ENCODE measurements around the gene FMNL2.

FMNL2 gene

DNA sequence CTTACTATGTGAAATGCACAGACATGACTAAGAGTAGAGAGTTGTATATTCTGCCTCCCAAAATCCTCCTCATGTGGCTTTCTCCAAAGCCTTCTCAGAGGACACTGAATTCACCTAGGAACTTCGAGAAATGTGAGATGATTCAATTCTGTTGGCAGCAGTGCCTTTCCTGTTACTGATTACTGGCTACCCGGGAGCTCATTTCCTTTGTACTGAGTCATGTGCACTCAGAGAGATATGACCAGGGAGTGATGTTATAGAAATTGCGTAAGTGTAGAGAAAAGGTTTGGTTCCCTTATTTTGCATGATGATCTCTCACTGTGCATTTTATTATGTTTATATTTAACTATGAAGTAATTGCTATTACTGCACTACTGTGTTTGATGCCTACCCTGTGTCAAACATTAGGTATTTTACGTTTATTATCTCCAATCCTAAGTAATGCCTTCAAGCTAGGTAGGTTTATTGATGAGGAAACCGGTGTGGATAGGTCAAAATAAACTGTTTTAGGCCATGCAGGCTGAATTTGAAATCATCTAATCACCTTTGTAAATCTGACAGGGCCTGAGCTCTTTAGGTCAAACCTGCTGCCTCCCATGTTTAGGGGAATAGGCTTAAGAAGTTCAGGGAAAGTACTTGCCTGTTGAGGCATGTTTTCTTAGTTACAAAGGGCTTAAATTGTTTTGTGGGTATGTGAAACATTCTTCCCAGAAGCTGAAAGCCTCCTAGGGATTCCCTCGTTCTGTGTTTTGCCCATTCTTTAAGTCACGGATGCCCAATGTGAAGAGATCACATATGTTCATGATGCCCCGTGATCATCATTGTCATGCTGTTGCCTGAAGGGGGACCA lies 86.8 kb downstream of the FMNL2 start:
- in situ Hi-C loops (cut with MboI; ENCODE audit: low sequenced_read_pairs) = no loop called here

DNA sequence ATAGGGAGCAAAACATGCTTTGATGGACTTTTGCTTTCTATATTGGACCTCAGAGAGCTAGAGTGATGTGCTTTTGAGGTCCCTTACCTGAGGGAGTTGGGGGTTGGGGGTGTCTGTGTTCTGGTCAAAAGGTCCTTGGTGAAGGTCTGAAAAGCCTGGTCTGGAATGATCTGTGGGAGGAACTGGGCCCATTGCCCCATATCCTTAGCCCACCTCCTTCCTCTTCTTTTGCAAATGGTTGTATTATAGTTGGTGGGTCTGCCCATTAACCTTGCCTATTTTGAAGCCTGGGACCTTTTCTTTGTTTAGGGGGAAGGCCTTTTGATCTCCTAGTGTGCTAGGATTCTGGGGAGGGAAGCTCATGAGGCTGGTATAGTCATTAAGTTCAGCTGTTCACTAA lies 88.7 kb downstream of the FMNL2 start:
- in situ Hi-C loops (cut with MboI; ENCODE audit: low sequenced_read_pairs) = no loop called here

DNA sequence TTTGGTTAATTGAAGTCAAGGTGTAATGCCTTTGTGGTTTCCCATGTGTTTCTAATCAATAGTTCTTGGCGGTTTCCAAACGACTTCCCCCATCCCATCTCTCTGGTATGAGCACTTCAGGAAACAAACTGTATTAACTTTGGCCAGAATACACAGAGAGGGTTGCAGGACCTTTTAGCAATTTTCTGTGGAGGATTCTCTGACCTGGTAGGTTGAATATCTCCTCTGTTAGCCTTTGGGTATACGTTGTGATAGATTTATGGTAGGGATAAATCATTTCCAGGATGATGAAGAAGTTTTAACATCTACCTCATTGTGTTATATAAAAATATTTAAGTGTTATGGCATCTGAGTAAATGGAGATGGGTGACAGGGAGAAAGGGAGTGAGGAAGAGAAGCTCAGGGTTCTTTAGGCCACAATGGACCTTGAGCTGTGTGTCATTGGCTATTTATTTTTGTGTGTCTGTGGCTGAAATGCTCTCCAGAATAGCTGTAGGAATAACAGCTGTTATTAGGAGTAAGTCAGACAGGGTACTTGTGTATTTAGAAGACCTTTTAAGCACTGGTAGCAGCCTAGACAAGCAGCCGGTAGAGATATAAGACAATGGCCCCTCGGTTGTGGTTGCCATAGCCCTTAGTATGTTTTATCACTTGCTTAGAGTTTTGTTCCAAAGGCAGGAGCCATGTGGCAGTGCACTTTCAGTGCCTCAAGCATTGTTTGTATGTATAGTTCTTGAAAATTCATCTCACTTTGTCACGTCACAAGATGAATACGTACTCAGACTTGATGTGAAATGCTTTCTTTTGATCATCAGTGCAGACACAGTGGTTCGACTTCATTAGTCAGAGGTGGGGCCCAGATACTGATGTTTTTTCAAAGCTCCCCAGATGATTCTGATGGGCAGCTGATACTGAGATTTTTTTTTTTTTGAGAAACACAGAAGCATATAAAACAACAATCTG lies 91.1 kb downstream of the FMNL2 start:
- in situ Hi-C loops (cut with MboI; ENCODE audit: low sequenced_read_pairs) = no loop called here

DNA sequence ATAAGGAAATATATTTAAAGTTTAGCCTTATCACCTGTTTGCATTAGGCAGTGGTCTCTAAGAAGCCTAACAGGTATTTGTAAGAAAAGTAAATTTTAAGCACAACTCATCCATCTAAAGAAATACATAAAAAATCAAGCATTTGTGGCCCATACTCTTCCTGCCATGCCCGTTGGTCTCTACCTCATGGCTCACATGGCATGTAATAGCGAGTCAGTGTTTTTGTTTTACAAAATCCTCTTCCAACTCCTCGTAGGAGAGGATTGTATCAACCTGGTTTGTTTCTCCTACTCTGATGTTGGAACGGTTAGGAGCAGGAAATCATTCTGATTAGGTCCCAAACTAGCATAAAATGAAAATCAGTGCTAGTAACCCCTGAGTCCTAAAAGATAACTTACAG lies 91.8 kb downstream of the FMNL2 start:
- in situ Hi-C loops (cut with MboI; ENCODE audit: low sequenced_read_pairs) = no loop called here

DNA sequence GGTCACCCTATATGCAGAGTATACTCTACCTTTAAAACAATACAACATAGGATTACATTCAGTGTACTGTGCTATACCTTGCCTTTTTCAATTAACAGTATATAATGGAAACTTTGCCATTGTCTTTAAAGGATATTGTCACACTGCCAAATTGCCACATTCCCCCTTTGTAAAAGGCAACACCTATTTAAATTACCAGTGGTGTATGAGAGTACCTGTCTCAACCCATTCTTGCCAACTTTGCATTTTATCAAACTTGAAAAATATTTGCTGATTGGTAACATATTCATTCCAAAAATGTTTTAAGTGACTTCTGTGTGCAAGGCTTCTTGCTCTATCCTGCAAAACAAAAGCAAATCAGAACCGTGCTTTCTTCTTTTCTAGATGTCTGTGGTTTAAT lies 92.9 kb downstream of the FMNL2 start:
- in situ Hi-C loops (cut with MboI; ENCODE audit: low sequenced_read_pairs) = no loop called here

DNA sequence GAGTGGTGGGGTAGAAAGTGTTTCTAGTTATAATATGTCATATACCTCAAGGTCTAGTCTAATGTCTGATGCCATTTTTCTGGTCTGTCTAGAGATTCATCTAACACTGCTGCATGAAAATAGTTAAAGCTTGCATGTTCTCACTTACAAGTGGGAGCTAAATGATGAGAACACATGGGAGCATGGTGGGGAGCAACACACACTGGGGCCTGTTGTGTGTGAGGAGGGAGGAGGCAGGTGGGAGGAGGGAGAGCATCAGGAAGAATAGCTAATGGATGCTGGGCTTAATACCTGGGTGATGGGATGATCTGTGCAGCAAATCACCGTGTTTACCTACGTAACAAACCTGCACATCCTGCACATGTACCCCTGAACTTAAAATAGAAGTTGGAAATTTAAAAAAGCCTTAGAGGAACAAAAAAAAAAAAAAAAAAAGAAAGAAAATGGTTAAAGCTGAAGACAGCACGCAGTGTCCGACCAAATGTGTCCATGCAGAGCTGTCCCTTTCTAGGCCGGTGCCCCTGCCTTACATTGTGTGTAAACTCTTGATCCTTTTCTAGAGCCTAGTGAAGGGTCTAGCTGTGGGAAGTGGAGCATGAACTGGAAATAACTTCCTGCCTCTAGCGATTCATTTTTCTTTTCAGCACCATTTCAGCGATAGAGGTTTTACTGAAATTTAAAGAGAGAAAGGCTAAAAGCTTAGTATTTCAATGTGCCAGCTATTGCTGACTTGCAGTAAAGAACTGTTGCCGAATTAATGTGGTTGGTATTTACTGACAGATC lies 94.0 kb downstream of the FMNL2 start:
- in situ Hi-C loops (cut with MboI; ENCODE audit: low sequenced_read_pairs) = no loop called here

DNA sequence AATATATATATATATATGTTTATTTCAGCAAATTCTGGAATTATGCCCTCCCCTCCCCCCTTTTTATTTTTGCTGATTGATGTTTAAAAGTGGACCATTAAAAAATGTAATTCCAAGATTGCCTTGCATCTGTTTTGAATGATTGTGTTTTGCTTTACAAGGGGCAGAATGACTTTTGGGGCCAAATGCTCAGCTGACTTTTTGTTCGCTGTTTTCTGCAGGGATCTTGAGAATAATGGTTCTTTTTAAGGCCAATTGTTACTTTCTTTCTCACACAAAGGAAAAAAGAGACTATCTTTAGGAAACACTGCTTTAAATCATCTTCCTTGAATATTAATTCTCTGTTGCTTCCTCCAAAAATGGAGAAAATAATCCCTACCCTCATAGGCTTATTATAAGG lies 95.9 kb downstream of the FMNL2 start:
- in situ Hi-C loops (cut with MboI; ENCODE audit: low sequenced_read_pairs) = no loop called here

DNA sequence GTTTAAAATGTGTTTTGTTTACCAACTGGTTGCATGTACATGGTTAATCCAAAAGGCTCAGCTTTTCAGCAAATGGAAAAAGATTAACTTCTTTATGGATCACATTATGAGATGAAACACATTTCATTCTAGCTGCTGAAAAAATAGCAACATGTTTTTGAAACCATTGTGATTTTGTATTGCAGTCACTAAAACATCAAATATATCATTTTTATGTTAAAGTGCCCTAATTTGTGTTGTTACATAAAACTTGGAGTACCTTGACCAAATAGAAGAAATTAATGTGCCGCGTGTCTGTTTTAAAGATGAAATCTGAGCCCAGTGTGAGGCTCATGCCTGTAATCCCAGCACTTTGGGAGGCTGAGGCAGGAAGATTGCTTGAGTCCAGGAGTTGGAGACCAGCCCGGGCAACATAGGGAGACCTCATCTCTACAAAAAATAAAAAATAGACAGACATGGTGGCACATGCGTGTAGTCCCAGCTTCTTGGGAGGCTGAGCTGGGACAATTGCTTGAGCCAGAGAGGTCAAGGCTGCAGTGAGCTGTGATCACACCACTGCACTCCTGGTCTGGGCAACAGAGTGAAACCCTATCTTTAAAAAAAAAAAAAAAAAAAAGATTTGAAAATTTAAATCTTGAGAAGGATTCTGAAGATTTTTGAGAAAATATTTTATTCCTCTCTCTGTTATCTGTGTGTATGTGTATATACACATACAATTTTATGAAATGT lies 96.6 kb downstream of the FMNL2 start:
- in situ Hi-C loops (cut with MboI; ENCODE audit: low sequenced_read_pairs) = no loop called here

DNA sequence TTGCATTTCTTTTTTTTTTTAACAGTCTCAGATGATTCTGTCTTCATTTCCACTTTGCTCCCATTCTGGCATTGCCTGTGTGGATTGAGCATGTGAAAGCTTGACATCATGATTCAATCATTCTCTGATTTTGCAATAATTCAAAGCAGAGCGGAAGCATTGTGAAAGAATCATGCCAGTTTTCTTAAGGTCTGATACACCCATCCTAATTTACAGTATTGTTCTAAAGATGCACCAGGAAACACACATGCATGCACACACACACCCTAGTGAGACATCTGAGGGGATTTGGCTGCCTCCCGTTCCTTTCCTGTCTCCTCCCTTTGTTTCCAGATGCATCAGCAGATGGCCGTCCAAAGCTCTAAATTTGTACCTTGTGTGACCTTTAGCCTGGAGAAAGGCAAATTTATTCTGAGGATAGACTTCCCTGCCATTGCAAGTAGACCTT lies 97.3 kb downstream of the FMNL2 start:
- in situ Hi-C loops (cut with MboI; ENCODE audit: low sequenced_read_pairs) = no loop called here

DNA sequence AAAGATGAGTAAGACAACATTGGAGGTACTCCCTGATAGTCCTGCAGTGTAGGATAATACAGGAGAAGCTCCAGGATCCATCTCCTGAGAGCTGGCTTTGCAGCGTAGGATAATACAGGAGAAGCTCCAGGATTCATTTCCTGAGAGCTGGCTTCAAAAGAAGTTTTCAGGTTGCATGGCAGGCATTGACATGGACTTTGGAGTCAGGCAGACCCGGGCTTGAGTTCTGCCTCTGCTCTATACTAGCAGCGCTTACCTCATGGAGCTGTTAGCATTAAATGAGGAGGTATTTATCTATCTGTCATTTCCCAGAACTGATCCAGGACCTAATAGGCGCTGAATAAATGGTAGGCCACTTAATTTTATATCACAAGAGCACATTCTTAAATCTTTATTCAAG lies 97.8 kb downstream of the FMNL2 start:
- in situ Hi-C loops (cut with MboI; ENCODE audit: low sequenced_read_pairs) = no loop called here

DNA sequence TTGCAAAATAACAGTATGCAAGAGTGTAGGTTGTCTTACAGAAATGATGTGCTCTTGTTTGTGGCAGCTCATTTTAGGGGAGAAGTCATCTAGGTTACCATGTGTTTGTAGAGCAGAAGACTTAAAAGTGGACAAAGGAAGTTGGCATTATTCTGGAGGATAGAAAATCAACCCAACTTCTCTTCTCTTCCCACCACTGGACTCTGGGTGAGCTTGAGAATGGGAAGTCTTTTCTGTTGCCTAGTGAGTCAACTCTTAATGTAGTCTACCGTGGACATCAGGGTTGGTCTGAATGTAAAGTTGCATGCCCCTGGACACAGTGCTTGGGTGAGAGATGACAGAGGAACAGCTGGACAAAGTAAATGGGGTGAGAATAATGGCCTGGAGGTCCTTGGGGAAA lies 98.3 kb downstream of the FMNL2 start:
- in situ Hi-C loops (cut with MboI; ENCODE audit: low sequenced_read_pairs) = no loop called here

DNA sequence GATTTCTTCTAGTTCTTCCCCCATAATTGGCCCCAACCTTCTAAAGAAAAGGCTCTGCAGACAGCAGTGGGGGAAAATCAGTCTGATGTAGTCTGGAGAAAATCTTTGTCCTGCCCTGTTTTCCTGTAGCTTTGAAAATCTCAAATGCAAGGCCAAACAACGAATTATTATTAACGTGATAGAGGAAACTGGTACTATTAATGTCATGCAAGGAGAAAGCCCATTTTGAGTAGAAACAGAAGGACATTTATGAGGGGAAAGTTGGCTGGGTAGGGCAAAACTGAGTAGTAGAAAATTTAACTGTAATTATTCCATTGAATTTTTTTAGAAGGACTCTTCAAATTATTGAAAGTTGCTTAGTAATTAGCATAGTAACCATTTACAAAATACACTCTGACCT lies 98.8 kb downstream of the FMNL2 start:
- in situ Hi-C loops (cut with MboI; ENCODE audit: low sequenced_read_pairs) = no loop called here

DNA sequence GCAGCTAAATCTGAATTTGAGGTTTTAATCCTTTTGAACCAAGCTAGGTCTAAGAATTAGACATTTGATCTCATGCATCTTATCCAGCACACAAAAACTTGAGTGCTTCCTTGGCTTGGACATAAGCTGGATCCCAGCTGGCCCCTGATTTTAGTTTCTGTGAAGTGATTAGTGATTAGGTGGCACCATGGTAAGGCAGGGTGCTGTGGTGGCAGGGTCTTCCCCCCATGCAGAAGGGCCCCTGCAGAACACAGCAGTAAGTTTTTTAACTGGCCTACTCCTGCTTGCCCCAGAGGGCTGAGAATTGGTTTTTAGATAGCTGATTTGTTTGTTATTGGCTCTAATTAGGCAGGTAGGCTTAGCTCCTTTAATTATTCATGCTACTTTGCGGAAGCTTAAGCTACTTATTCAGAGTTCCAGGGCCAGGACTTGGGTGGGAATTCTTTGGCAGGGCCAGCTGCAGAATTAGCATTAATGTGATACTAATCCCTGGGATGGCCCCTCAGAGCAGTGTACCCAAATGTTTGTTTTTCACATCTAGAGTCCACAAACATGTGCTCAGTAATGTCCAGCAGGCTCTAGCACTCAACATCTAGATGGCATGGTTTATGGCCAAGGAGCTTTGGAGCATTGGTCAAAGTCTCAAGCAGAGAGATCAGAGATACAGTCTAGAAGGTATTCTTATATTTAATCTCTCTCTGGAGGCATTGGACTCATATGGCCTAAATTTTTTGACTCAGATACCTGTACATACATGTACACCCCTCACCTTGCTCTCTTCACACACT lies 99.6 kb downstream of the FMNL2 start:
- in situ Hi-C loops (cut with MboI; ENCODE audit: low sequenced_read_pairs) = no loop called here

DNA sequence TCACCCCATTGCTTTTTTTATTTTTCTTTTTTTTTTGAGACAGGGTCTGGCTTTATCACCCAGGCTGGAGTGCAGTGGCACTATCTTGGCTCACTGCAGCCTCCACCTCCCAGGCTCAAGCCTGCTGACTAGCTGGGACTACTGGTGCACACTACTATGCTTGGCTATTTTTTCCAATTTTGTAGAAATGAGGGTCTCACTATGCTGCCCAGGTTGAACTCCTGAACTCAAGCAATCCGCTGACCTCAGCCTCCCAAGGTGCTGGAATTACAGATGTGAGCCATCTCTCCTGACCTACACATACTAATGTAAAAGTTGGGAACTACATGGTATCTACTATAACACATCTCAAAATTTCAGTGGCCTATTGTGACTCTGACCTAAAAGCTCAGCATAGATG lies 101.2 kb downstream of the FMNL2 start:
- in situ Hi-C loops (cut with MboI; ENCODE audit: low sequenced_read_pairs) = no loop called here

DNA sequence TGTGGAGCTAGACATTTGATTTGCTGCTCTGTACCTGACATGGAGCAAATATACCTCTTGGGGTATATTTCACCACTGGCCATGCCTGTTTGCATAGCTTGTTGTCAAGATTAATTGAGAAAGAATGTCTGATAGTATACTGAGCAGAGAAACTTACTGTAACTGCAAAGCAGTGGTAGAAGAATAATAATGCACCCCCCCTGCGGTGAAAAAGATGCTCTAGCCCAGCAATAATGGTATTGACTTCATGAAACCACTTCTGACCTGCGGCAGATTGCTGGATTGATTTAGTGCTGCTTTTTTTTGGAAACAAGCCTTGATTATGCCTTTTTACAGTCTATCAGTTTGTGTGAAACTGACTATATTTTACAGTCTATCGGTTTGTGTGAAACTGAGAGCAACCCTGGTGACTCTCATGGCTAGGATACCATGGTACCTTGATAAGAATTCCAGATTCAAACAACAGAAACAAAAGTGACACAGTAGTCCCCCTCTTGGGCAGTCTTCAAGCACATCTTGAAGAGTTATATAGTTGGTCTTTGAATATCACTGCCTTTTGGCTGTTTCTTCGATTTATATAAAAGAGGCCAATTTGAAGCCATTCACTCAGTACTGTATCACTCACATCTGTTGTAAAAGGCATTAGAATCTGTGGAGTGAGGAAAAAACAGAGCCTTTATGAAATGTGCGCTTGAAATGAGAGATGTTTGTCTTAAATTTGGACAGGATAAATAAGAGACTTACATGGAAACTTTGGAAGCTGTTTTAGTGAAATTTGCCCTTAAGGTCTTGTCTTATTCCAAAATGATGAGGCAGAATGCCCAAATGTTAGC lies 102.5 kb downstream of the FMNL2 start:
- in situ Hi-C loops (cut with MboI; ENCODE audit: low sequenced_read_pairs) = no loop called here

DNA sequence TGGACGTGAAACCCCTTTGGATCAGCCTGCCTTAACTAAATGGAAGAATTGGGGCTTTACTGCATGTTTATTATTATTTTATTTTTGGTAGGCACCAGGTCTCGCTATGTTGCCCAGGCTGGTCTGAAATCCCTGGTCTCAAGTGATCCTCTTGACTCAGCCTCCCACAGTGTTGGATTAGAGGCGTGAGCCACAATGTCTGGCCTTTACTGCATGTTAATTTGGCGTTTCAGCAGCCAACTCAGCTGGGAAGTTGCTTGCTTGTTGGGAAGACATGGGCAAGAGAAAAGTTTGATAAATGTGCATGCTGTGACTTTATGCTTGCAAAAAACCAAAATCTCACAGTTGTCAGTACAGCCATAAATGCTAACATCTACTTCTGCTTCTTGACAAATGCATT lies 105.1 kb downstream of the FMNL2 start:
- in situ Hi-C loops (cut with MboI; ENCODE audit: low sequenced_read_pairs) = no loop called here

DNA sequence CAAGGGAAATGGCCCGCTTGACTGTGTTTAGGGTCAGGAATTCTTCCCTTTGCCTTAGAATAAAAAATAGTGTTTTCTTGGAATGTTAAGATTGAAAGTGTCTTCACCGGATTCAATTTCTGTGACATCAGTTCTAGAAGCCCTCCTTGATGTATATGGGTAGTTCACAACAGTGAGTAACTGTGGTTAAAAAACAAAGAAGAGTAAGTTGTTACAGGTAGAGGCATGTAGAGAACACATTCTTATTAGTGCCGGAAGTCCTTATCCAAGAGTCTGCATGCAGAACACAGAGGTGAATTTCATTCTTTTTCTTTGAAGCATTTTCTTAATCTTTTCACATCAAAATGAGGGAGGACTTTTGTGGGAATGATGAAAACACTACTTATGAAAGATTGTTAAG lies 105.5 kb downstream of the FMNL2 start:
- in situ Hi-C loops (cut with MboI; ENCODE audit: low sequenced_read_pairs) = no loop called here

DNA sequence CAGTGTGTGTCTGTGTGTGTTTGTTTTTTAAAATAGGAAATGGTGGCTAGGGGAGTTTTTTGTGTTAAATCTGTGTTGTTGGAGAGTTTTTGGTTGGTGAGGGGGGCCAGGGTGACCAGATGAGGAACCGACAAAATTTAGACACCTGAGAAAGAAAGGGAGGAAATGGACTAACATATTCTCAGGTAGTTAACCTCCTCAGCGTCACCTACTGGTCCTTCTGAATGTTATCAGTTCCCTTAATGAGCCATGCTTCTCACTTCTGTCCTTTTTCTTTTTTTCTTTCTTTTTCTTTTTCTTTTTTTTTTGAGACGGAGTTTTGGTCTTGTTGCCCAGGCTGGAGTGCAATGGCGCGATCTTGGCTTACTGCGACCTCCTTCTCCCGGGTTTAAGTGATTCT lies 107.0 kb downstream of the FMNL2 start:
- in situ Hi-C loops (cut with MboI; ENCODE audit: low sequenced_read_pairs) = no loop called here

DNA sequence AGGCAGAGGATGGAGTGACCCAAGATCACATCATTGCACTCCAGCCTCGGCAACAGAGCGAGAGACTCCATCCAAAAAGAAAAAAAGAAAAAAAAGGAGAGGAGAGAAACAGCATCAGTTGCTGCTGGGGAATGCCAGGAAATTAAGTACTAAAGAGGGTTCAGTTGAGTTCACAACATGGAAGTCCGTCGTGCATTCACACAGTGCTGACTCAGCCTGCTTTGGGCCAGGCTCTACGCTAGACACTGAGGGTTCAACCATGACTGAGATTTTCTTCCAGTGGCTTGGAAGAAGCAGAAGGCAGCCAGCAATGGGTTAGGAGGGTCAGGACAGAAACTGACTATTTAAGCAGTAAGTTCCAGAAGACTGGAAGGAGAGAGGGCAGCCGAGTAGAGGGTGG lies 108.8 kb downstream of the FMNL2 start:
- in situ Hi-C loops (cut with MboI; ENCODE audit: low sequenced_read_pairs) = no loop called here

All from HL-60/S4 (cell line).